Endothelial cell of umbilical vein (primary cell): ENCODE data around the gene KIDINS220. TPM values are rescaled to one million over a fixed set of nuclear protein-coding genes. Genes with fewer than 3 reads are reported as not detected.

Experiments
- BruUV-seq: library from RNA; stranded (reverse); fragments of 400-500 nt; replicated peaks from 2 replicates; lab custom pipeline; 2021; lab: Mats Ljungman, UMichigan
- CTCF ChIA-PET: fragments of 300-600, 350-600 bp; sonication (Branson Sonifier 250); formaldehyde crosslinking; loops from one replicate; lab custom pipeline; 2021; ENCODE audit warnings: antibody characterized with exemption, inconsistent platforms; lab: Charles Lee
- POLR2A ChIA-PET: fragments of 300-600, 350-600 bp; sonication (Branson Sonifier 250); formaldehyde crosslinking; loops from one replicate; lab custom pipeline; 2021; ENCODE audit warnings: antibody characterized with exemption, inconsistent platforms; lab: Charles Lee
- DNase-seq: peaks from one replicate; pipeline ENCODE4 v3.0.0-alpha.2; 2011; ENCODE audit warnings: low read depth, low spot score
- FAIRE-seq: peaks from 2 replicates; lab custom pipeline; 2011; peaks lifted over from hg19 to GRCh38; lab: Jason Lieb, UNC
- H2AFZ ChIP-seq: 2 replicates; pipeline ENCODE4 v1.6.0; 2012; ENCODE audit warnings: low read depth, low read length, control low read depth, inconsistent platforms
- H3K27ac ChIP-seq: 2 replicates; pipeline ENCODE4 v1.5.1; 2011; ENCODE audit warnings: low read depth, mild to moderate bottlenecking, control low read depth, low read length, moderate library complexity; ENCODE audit not compliant: insufficient read depth
- H3K27me3 ChIP-seq, 2 experiments: 2 replicates each; pipeline versions ENCODE4 v1.6.0 to v1.6.1; 2011; ENCODE audit warnings: low read length in 2 of 2, mixed read lengths in 1 of 2; ENCODE audit not compliant: control insufficient read depth in 2 of 2, insufficient read depth in 2 of 2
- H3K36me3 ChIP-seq, 2 experiments: 2 replicates in 1 of 2; 3 replicates in 1 of 2; pipeline ENCODE4 v1.5.1; 2011; ENCODE audit warnings: low read length in 2 of 2, mild to moderate bottlenecking in 1 of 2, moderate library complexity in 1 of 2; ENCODE audit not compliant: control insufficient read depth in 2 of 2, insufficient read depth in 2 of 2; ENCODE audit errors: extremely low read depth in 1 of 2
- H3K4me1 ChIP-seq: 3 replicates; pipeline ENCODE4 v1.5.1; 2011; ENCODE audit warnings: mild to moderate bottlenecking, low read length; ENCODE audit not compliant: control insufficient read depth, insufficient read depth; ENCODE audit errors: extremely low read depth
- H3K4me2 ChIP-seq: 2 replicates; pipeline ENCODE4 v1.6.1; 2011; ENCODE audit warnings: low read length, control low read depth, mixed read lengths; ENCODE audit not compliant: insufficient read depth
- H3K4me3 ChIP-seq, 3 experiments: fragments of 200-600 bp in 1 of 3; sonication (generic), shearing (Covaris generic) in 1 of 3; replicated peaks in 1 of 3; 2 replicates each; pipeline ENCODE4 v1.5.1; 2011 to 2016; ENCODE audit warnings: control low read depth in 3 of 3, low read length in 3 of 3, mild to moderate bottlenecking in 2 of 3, inconsistent platforms in 1 of 3, low read depth in 1 of 3, moderate library complexity in 1 of 3; ENCODE audit not compliant: insufficient read depth in 1 of 3
- H3K79me2 ChIP-seq: 2 replicates; pipeline ENCODE4 v1.6.0; 2012; ENCODE audit warnings: low read length, inconsistent platforms; ENCODE audit not compliant: control insufficient read depth, insufficient read depth
- H3K9ac ChIP-seq: replicated peaks from 2 replicates; pipeline ENCODE3; 2011; ENCODE audit warnings: low read length, control low read depth; ENCODE audit not compliant: insufficient read depth; ENCODE audit errors: extremely low read depth
- H3K9me1 ChIP-seq: replicated peaks from 3 replicates; pipeline ENCODE4 v1.6.0; 2011; ENCODE audit warnings: mild to moderate bottlenecking, low read length; ENCODE audit not compliant: control insufficient read depth, insufficient read depth; ENCODE audit errors: extremely low read depth
- H3K9me3 ChIP-seq: replicated peaks from 2 replicates; pipeline ENCODE4 v1.5.1; 2012; ENCODE audit warnings: low read length, inconsistent platforms; ENCODE audit not compliant: control insufficient read depth, insufficient read depth
- H4K20me1 ChIP-seq: replicated peaks from 2 replicates; pipeline ENCODE3; 2011; ENCODE audit warnings: mild to moderate bottlenecking, low read length; ENCODE audit not compliant: control insufficient read depth, insufficient read depth; ENCODE audit errors: extremely low read depth
- EZH2 ChIP-seq: IDR thresholded peaks from 2 replicates; pipeline ENCODE4 v1.6.1; 2012; ENCODE audit warnings: borderline replicate concordance, low read depth, mild to moderate bottlenecking, moderate library complexity, low read length, inconsistent platforms; ENCODE audit not compliant: severe bottlenecking
- FOS ChIP-seq: IDR thresholded peaks from 2 replicates; pipeline ENCODE4 v1.6.1; 2011; ENCODE audit warnings: mild to moderate bottlenecking, low read length, moderate library complexity, borderline replicate concordance; ENCODE audit not compliant: insufficient read depth
- GATA2 ChIP-seq: IDR thresholded peaks from 2 replicates; pipeline ENCODE4 v1.7.0; 2011; ENCODE audit warnings: low read depth, mild to moderate bottlenecking, moderate library complexity, mixed read lengths, low read length; ENCODE audit not compliant: insufficient read length, insufficient read depth
- JUN ChIP-seq: IDR thresholded peaks from 2 replicates; pipeline ENCODE4 v1.6.1; 2011; ENCODE audit warnings: borderline replicate concordance, low read depth; ENCODE audit not compliant: insufficient read length, insufficient read depth
- MYC ChIP-seq: IDR thresholded peaks from one replicate; pipeline ENCODE4 v1.6.1; 2011; ENCODE audit warnings: mild to moderate bottlenecking, low read depth, low read length
- POLR2A ChIP-seq: IDR thresholded peaks from 2 replicates; pipeline ENCODE4 v1.6.1; 2012; ENCODE audit warnings: low read depth, mild to moderate bottlenecking, control low read depth, low read length
- POLR2AphosphoS5 ChIP-seq: IDR thresholded peaks from 2 replicates; pipeline ENCODE4 v1.6.1; 2012; ENCODE audit warnings: low read depth, mild to moderate bottlenecking, control low read depth, low read length, moderate library complexity; ENCODE audit not compliant: insufficient read depth
- dilution Hi-C: fragments of 300-500 bp; cut with MboI; formaldehyde crosslinking; loops from one replicate; pipeline ENCODE4 v1.15.0; 2019; ENCODE audit warnings: low sequenced_read_pairs; ENCODE audit not compliant: extremely low pct_ligation_motif_present
- intact Hi-C: fragments of 100-400 bp; cut with micrococcal nuclease; formaldehyde crosslinking; loops from one replicate; pipeline ENCODE4 v1.10.0; 2022
- polyA plus RNA-seq, 4 experiments: library from polyadenylated mRNA; depleted of rRNA in 3 of 4; stranded (reverse) in 3 of 4; unstranded in 1 of 4; fragments of >200 nt; gene quantifications; 2 replicates each; pipeline versions ENCODE4 v1.2.1 to v1.2.3, GENCODE V29; 2011 to 2012; ENCODE audit warnings: missing spikeins in 1 of 4
- total RNA-seq: library from RNA; stranded (reverse); gene quantifications from 2 replicates; pipeline ENCODE4 v1.2.3, GENCODE V29; 2021
- TF ChIP-seq, protein P1 (sequence below): IDR thresholded peaks from 2 replicates; pipeline ENCODE4 v1.6.1; 2011; ENCODE audit not compliant: insufficient read depth, insufficient read length
- TF ChIP-seq, protein P2 (sequence below), 2 donors: IDR thresholded peaks; 1 replicate in 1 of 2; 2 replicates in 1 of 2; pipeline ENCODE4 v1.5.1; 2011; ENCODE audit warnings: low read length in 2 of 2, mild to moderate bottlenecking in 2 of 2, moderate library complexity in 2 of 2, control low read depth in 1 of 2, inconsistent platforms in 1 of 2, low read depth in 1 of 2; ENCODE audit not compliant: insufficient read depth in 1 of 2; ENCODE audit errors: extremely low read depth in 1 of 2

KIDINS220 gene
- total and polyA plus RNA-seq, 2 donors (not counting 3 experiments of a cell fraction or from before 2014, with no cell fraction given), result 33.9 to 41.3 TPM

DNA sequence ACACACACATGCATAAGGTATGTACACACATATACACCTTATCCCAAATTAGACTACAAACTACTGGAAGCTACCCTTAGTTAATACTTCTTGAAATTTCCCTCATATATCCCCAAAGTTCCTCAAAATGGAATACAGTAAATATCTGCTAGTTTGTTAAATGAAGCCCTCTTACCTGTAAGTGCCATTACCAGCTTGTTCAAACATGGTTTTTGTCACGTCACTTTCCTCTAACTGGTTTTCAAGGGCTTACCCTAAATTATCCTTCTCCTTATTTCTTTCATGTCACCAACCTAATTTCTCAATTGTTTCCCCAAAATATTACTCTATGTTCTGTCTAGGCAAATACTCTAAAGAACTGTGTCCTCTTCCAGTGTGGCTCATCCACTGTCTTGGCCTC lies 24.4 kb upstream of the KIDINS220 start:
- H3K79me2 ChIP-seq, result no peaks in the 10 kb centered on the region
- POLR2A ChIA-PET, result no interaction called here
- CTCF ChIA-PET, result interaction anchor here (2.7 kb wide), 1 partner anchor 278 kb away, joined by 7 read pairs; no protein-coding TSS in a partner anchor
- DNase-seq (no peak), FAIRE-seq (no peak)
- no peak overlapping the region for H2AFZ ChIP-seq
- H3K27ac ChIP-seq, result no peak overlapping the region
- TF ChIP-seq, protein P1, sequence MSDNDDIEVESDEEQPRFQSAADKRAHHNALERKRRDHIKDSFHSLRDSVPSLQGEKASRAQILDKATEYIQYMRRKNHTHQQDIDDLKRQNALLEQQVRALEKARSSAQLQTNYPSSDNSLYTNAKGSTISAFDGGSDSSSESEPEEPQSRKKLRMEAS, result no peak
- no peak for TF ChIP-seq MYC
- TF ChIP-seq EZH2, result no peak
- TF ChIP-seq JUN, result no peak
- TF ChIP-seq GATA2, result no peak
- TF ChIP-seq POLR2A, result no peak
- no peak for TF ChIP-seq FOS
- no peaks in the 10 kb centered on the region for H3K27me3 ChIP-seq
- H3K4me3 ChIP-seq, result no peak overlapping the region
- dilution Hi-C loops, result no loop called here
- BruUV-seq, result no TSS peak
- H3K36me3 ChIP-seq, result no peaks in the 10 kb centered on the region
- H3K9me3 ChIP-seq, result no peaks in the 10 kb centered on the region
- no peak overlapping the region for H3K4me2 ChIP-seq
- H3K9ac ChIP-seq, result no peak overlapping the region
- H4K20me1 ChIP-seq, result no peaks in the 10 kb centered on the region
- no peaks in the 10 kb centered on the region for H3K4me1 ChIP-seq
- intact Hi-C loops, result no loop called here
- H3K9me1 ChIP-seq, result no peaks in the 10 kb centered on the region

GRCh38 chr2:8860239-8860638 lies 22.8 kb upstream of the KIDINS220 start:
- Histone ChIP-seq H3K9ac (no peak overlapping the region), H2AFZ (no peak overlapping the region), H3K79me2 (no peaks in the 10 kb centered on the region), H3K9me3 (no peaks in the 10 kb centered on the region), H3K36me3 (no peaks in the 10 kb centered on the region), H3K4me2 (no peak overlapping the region), H3K4me3 (no peak overlapping the region), H3K9me1 (no peaks in the 10 kb centered on the region), H3K4me1 (no peaks in the 10 kb centered on the region), H3K27me3 (no peaks in the 10 kb centered on the region), H3K27ac (no peak overlapping the region), H4K20me1 (no peaks in the 10 kb centered on the region)
- ChIA-PET CTCF (no interaction called here), POLR2A (interaction anchor here (0.6 kb wide), 1 partner anchor 21 kb away, joined by 5 read pairs; no protein-coding TSS in a partner anchor)
- DNase-seq, result no peak
- BruUV-seq, result no TSS peak
- FAIRE-seq, result no peak
- TF ChIP-seq EZH2 (no peak), POLR2A (no peak), MYC (no peak), POLR2AphosphoS5 (no peak)
- TF ChIP-seq, protein P1, result no peak
- TF ChIP-seq, protein P2, sequence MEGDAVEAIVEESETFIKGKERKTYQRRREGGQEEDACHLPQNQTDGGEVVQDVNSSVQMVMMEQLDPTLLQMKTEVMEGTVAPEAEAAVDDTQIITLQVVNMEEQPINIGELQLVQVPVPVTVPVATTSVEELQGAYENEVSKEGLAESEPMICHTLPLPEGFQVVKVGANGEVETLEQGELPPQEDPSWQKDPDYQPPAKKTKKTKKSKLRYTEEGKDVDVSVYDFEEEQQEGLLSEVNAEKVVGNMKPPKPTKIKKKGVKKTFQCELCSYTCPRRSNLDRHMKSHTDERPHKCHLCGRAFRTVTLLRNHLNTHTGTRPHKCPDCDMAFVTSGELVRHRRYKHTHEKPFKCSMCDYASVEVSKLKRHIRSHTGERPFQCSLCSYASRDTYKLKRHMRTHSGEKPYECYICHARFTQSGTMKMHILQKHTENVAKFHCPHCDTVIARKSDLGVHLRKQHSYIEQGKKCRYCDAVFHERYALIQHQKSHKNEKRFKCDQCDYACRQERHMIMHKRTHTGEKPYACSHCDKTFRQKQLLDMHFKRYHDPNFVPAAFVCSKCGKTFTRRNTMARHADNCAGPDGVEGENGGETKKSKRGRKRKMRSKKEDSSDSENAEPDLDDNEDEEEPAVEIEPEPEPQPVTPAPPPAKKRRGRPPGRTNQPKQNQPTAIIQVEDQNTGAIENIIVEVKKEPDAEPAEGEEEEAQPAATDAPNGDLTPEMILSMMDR (IDR thresholded peaks at IDR 0.05; ENCODE audit: extremely low read depth in 1 of 2, insufficient read depth in 1 of 2, low read depth in 1 of 2, low read length in 2 of 2), result no peak
- dilution Hi-C loops, result no loop called here
- intact Hi-C loops, result no loop called here
